NOMO-1 treated with dmso at 0.1 percent for 144 hours (cell line): ENCODE results near the gene HCN4.

Experiments
- DNase-seq: peaks from one replicate; lab custom pipeline; 2025; ENCODE audit not compliant: unreplicated experiment; lab: John Stamatoyannopoulos, UW

HCN4 gene

DNA sequence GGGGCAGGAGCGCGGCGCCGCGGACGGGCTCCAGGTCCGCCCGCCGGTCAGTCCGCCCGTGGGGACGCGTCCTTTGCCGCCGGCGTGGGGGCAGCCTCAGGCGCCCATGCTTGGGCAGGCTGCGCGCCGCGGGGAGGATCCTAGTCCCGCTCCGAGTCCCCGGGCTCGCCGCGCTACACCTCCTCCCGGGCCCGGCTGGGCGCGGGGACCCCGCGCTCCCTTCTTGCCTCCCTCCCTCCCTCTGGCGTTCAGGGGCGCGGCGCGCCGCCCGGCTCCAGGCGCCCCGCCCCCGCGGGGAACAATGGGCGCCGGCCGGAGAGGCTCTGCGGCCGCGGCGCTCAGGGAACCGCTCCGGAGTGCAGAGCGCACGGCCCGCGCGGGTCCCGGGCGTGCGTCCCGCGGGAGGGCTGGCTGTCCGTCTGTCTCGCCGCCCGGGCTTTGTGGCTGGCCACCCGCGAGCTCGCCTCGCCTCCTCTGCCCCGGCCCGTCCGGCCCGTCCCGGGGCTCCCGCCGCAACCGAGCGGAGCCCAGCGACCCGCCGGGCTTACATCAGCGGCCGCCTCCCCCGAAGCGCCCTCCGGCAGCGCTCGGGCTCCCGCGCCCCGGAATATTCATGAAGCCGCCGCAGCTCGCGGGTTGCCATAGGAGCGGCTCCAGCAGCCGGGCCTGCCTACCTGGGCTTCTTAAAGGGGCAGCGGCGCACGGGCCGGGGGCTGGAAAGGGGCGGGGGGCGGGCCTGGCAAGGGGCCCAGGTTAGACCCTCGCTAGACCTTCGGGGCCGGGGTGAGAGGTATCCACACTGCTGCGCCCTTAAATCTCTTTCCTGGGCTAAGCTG lies at the start of gene HCN4:
HCN4 (minus strand) TSS at position 658 of the 836 bp plus-strand sequence. CDS start 688 bp downstream, outside the sequence.
- DNase-seq = no peak

DNA sequence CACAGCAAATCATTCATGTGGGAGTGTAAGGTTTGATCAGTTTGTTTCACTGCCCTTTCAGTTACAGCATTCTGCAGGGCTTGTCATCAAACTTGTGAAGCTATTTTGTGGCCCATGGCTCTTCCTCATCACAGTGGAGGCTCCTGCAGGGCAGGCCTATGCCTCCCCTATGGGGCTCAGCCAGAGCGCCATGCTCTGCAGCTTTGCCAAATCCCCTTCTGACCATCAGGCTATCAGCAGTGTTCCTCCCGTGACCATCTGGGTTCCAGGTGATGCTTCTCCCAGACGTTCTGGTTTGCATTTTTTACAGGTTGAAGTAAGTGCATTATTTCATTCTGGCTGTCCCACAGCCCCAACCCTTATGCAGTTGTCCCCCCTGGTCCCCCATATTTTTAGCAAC lies 46.1 kb upstream of the HCN4 start:
- no peak for DNase-seq

DNA sequence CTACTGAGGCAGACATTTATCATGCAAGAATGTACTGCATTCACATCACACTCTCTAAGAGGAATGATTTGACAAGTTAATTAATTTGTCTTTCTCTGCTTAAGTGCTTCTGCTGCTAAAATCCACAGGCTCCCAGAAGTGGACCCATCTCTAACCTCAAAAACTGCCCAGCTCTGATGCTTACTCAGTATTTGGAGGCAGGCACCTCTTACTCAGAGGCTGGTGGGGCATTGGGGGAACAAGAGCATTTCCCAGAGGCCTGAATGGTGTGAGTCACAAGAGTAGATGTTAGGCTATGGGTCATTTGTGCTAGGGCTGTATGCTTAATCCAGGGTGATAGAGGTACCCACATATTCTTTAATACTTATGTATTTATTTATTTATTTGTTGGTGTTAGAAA lies 34.4 kb upstream of the HCN4 start:
- DNase-seq = no peak

DNA sequence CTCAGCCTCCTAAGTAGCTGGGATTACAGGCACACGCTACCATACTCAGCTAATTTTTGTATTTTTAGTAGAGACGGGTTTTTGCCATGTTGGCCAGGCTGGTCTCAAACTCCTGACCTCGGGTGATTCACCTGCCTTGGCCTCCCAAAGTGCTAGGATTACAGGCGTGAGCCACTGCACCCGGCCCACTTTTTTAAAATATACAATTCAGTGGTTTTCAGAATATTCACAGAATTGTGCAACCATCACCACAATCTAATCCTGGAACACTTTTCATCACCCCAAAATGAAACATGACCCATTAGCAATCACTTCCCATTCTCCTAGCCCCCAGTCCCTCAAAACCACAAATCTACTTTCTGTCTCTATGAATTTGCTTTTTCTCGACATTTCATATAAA lies 31.5 kb upstream of the HCN4 start:
- DNase-seq = peak; percentile 76

DNA sequence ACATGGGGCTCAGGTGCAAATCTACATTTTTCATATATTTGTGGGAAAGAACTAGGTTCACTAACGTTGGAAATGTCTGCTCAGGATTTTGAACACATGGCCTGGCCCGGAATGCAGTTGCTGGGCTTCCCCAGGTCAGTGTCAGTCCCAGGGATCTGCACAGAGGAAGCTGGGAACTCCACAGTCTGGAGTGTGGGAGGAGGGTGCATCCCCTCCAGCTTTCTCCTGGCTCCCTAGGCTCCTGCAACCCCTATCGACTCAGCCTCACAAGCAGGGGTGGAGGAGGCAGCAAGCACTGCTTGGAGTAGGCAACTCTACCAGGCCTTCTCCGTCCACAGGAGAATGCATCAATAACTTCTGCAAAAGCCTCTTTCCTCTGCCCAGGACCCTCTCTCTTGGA lies 30.1 kb upstream of the HCN4 start:
- DNase-seq = no peak

DNA sequence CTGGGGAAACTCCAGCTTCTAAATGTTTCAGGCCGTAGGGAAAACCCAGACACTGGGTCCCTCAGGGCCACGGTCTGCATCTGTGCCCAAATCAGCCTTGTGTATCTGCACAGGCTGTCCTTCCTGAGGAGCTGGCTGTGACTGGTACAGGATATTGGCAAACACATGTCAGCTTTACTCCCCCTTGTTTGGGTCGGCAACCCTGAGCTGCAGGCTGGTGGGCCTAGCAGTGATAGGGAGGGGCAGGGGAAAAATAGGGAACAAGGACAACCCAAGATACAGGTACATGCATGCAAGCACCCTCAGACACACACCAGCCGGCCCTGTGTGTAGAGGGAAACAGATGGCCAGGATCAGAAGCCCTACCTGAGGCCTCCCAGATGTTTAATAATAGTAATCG lies 28.7 kb upstream of the HCN4 start:
- no peak for DNase-seq

DNA sequence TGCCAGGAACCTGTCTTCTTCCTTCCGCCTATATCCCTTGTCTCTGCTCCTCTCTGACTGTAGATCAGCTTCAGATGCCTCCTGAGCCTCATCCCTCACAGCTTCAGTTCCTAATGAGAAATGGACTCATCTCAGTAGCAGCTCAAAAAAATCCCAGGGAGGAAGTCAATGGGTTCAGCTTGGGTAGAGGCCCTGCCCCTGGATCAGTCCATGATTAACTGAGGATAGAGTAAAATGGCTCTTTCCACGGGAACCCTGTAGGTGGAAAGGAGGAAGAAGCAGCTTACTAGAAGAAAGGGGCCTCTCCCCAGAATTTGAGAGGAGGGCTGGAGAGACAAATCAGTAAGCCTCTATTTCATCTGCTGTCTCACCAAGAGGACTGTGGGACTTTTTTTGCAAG lies 26.9 kb upstream of the HCN4 start:
- no peak for DNase-seq

DNA sequence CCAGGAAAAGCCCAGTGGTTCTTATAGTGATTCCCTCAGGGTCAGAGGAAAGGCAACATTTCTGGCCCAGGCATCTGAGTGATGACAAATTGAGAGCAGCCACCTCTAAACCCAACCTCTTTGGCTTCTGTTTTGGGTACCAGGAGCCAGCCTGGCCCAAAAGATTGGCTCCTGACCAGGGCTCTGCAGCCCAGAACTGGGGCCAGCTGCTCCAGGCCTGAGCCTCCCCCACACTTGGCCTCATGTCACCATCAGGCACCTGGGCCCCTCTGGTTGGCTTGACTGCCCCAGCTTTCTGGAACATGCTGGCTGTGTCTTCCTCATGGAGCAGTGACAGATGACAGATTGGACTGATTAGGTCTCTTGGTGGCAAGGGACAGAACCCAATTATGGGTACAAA lies 26.0 kb upstream of the HCN4 start:
- DNase-seq = no peak

DNA sequence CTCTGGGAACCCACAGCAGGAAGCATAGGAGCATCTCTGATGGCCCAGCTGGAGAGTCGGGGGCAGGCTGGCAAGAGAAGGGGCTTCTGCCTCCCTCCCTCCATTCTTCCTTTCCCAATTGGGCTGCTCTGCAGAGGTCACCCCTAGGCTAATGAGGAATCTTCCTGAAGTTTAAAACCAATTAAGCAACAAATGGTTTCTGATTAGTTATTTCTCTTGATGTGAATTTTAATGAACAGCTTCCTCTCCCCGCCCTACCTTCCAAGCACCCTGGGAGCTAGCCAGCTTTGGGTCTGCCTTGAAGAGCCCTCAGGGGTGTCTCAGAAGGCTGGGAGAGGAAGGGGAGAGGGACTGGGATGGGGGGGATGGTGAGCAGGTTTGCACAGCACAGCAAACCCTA lies 24.6 kb upstream of the HCN4 start:
- DNase-seq = no peak

DNA sequence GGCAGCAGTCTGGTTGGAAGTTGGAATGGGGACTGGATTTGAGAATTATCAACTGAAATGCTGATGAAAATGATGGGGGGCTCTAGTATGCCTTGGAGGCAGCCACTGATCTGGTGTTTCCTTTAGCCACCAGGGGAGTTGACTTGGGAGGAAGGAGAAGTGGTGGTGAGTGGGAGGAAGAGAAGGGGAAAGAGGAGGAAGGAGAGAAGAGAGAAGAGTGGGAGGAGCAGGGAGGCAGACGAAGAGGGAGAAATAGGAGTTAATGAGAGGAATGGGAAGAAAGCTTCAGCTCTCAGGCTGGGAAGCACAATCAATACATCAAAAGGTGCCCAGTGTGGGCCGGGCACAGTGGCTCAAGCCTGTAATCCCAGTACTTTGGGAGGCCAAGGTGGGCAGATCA lies 23.3 kb upstream of the HCN4 start:
- no peak for DNase-seq

DNA sequence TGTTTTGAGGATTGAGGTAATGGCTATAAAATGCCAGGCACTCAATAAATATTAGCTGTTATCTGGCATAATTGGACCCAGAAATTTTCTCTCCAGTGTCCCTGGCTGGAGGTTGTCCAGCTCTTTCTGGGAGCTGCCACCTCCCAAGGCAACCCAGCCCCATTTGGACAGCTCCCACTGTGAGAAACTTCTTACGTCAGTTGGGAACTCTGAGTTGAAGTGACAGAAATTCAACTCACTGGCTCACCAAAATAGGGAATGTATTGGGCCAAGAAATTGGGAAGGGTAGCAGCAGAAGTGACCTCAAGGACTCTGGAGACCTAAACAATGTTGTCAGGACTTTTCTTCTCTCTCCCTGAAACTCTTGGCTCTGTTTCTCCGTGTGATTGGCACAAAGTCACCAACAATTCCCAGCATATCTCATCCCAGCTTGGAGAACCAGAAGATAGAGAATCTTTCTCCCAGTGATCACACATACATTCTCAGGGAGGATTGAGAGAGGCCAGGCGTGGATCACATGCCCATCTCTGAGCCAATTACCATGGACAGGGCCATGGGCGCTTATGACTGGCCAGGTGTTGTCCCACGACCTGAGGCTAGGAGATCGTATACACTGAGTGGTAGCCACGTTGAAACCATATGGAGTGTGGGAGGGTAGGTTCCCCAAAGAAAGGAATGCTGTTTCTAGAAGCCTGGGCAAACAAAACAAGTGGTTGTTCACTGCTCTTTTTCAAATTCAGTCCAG lies 22.5 kb upstream of the HCN4 start:
- no peak for DNase-seq

DNA sequence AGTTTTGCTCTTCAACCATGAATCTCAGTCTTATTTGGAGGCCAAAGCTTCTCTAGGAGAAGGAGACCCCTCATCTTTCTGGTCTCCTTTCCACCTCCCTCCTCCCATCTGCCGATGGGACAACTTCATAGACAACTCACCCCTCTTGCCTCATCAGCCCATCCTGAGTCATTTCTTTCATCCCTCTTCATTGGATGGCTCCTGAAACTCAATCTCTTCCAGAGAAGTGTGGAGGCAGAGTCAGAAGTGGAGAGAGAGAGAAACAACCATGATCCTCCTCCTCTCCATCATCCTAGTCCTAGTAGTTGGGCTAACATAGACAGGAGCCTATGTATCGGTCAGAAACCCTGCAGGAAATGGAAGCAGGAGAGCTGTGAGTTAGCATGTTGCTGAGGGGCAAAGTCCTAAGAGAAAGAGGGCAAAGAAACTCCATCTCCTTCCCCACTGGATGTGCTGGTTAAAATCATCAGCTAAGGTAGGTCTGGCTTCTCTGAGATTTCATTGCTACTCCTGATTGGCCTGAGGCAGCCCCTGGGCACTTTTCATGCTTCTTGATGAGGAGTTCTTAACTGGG lies 21.3 kb upstream of the HCN4 start:
- DNase-seq = no peak

DNA sequence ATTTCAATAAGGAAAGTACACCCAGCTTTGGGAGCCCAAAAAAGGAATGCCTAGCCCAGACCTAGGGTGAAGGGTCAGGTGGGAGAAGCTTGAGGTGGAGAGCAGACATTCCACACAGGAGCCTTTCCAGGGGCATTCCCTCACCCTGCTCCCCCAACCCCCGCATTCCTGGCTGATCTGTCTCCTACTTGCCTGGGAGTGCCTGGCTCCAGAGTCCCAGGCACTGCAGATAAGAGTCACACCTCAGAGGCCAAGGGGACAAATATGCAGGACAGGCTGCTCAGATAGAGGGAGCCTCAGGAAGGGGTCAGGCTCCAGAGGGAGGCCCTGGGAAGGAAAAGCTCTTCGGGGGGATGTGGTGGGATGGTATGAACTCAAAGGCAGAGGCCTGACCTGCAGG lies 20.8 kb upstream of the HCN4 start:
- no peak for DNase-seq

DNA sequence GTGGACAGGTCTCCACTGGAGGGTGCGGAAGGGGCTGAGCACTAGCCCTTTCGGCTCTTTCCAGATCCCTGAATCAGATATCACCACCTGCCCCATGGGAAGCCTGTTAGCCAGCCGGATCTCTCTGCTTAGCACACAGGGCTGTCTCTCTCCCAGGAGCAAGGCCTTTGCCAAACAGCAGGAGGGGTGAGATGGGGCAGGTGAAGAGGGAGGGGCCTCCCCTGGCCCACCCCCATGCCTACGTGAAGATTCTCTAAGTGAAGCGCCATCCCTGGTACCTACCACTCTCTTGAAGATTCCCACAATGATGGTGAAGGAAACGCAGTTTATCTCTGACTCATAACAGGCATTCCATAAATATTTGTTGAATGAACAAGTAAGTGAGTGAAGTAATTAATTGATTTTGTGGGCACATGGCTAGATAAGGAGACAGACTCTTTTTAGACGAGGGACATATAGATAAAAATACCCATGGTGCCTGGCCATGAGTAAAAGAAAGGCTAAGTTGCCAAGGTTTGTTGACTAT lies 19.6 kb upstream of the HCN4 start:
- DNase-seq = no peak

DNA sequence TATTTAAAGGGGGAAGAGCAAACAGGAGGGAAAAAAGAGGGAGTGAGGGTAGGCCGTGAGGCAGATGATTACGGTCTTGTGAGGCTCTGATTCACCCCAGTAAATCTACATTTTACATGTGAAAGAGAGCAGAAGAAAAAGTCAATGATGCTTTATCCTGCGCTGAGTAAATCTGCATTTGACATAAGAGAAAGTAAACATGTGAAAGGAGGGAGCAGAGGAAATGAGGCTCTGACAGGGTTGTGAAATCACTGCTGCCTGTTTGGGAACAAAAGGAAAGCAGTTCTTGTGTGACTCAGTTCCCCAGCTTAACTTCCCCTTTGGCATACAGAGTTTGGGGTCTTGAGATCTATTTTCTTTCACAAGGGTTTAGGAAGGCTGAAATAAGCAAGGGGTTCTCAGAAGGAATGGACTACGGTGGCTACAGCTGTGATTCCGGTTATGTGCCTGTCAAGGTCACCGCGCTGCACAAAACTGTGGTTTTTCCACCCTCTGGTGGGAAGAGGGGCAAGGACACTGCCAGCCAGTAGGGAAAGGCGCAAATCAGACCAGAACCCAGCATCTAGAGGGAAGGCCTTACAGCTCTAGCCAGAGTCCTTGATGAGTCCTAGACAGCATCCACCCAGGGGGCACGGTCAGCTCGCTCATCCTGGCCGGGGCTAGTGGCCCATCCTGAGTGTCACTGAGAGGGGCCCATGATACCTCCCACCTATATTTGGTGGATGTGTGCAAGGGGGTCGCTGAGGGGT lies 18.9 kb upstream of the HCN4 start:
- no peak for DNase-seq

DNA sequence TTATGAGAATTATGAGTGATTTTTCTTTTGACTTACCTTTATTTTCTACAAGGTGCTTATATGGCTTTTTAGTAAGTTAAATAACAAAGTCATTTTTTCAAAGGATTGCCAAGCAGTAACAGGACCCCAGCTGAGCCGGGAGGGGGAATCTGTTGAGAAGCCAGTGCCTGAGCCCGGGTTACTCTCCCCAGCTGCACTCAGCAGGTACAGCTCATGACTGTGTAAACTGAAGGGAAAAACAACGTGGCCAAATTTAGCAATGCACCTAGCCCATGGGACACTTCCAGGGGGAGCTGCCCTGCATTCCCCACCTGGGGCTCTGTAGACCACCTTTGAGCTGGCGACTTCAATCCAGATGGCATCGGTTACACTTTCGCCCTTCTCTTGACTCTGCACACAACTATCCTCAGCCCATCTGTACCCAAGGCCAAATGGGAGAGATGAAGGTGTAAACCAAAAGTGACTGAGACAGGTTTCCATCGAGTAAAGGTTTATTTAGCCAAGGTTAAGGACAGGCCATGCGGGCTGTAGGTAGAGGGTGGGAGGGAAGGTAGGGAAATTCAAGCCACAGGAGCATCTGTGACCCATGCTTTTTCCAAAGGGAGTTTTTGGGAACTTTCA lies 18.2 kb upstream of the HCN4 start:
- DNase-seq = no peak

DNA sequence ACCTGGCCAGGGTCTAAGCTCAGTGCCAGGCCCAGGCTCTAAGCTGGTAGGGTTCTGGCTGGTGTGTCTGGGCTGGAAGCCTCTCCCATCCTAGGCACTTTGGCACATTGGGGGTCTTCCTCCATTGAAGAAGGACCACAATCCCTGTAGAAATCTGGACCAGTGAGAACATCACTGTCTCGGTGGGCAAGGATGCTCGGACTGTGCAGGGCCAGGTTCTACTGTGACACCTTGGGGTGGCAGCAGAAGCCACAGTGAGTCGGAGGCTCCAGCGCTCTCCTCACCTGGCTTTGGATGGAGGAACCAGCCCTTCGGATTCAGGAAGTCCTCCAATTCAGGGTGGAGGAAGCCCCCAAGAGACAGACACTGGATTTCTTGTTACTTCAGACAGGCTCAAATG lies 17.5 kb upstream of the HCN4 start:
- DNase-seq = no peak

DNA sequence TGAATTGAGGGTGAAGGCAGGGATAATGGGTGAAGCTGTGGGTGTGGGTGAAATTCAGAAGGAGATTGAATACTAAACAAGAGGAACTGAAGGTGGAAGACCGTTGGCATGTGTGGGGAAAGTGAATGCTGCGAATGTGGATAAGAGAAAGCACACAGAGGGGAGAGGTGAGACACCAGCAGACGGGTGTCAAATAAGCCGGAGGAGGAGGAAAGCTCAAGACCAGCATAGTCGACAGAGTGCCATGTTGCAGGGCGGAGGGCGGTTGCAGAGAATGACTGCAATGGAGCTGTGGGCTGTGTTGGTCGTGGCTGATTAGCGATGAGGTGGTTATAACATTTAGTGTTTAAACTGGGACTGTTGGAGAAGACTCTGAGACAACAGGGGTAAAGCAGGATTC lies 16.4 kb upstream of the HCN4 start:
- no peak for DNase-seq

DNA sequence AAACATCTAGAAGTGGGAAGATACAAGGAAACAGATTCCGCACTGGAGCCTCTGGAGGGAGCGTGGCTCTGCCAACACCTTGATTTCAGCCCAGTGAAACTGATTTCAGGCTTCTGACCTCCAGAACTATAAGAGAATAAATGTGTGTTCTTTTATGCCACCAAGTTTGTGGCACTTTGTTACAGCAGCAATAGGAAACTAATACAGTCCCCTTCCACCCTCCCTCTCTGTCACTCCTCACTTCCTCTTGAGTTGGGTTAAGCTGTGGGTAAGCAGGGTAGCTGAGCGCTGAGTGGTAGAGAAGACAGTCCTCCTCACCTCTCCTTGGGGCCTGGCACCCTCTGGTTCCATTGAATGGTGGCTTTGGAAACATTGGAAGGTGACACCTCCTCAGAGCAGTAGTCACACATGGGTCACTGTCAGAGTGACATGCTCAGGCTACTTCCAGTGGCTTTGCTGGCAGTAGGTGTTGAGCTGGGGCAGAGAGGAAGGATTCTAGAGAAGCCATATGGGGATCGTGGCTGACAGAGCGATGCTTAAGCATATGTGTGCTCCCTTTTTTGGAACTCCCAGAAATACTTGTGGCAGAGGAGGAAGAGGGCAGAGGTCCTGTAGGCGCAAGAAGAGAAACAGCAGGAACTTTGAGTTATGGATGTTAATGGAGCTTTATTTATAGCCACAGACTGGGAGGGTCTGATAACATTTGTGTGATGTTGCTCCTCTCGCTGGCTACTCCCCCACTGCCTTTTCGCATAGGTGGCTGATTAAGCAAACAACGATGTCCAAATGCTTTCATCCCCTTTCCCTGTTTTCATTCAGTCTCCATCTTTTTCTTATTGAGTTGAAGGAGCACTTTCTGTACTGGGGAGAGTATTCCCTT lies 14.8 kb upstream of the HCN4 start:
- no peak for DNase-seq

DNA sequence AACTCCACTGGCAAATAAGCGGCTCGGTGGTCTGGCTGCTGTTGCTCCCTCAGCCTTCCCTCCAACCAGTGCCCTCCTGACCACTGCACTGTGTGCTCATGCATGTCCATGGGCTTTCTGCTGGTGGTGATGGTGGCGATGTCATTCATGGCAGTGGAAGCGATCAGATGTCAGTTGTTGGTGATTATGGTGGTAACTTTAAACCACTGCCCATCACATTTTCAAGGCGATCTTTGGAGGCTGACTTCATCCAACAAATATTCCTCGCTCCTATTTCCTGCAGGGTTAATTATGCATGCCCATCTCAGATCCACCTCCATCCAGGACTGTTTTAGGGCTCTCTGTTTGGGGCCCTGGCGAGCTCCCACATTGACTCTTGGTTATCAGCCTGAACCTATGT lies 13.4 kb upstream of the HCN4 start:
- no peak for DNase-seq
